Thyroid gland (tissue), 4 donors: Measurements from ENCODE around the gene MUCL1.
"Not testable (repeated sequence)": the region's sequence is repeated elsewhere in the genome, so short reads cannot be mapped to it uniquely, and the experiment has no call there.

Experiments
- CTCF ChIP-seq, 6 experiments: fragments of 200-600 bp in 3 of 6; fragments of 450-650 bp in 3 of 6; sonication (generic) in 3 of 6; IDR thresholded peaks; one replicate each; pipeline ENCODE4 v1.5.1; 2016 to 2019; ENCODE audit warnings: antibody characterized with exemption in 6 of 6, mild to moderate bottlenecking in 2 of 6, inconsistent platforms in 1 of 6, moderate library complexity in 1 of 6
- POLR2A ChIP-seq, 2 donors: fragments of 450-650 bp; IDR thresholded peaks; one replicate each; pipeline ENCODE4 v1.6.1; 2017; ENCODE audit warnings: antibody characterized with exemption in 2 of 2, mild to moderate bottlenecking in 2 of 2, moderate library complexity in 1 of 2

GRCh38 chr12:54888428-54888827 lies 34.1 kb downstream of the MUCL1 start:
- TF ChIP-seq POLR2A, CTCF (IDR thresholded peaks at IDR 0.05): not testable (repeated sequence)
